OCI-LY1 (cell line): ENCODE data around the gene PAX2.

Source experiments
- EZH2 ChIP-seq: fragments of 200-600 bp; sonication (generic), shearing (Covaris generic); IDR thresholded peaks from 2 replicates; pipeline ENCODE4 v1.8.0; 2017; ENCODE audit warnings: borderline replicate concordance, mixed run types, mild to moderate bottlenecking, antibody characterized with exemption, low read length, moderate library complexity, mixed read lengths
- TF ChIP-seq, protein P1 (sequence below): fragments of 200-600 bp; sonication (generic), shearing (Covaris generic); IDR thresholded peaks from 2 replicates; pipeline ENCODE4 v1.5.1; 2017; ENCODE audit warnings: mild to moderate bottlenecking, antibody characterized with exemption, low read length, moderate library complexity, mixed read lengths

DNA sequence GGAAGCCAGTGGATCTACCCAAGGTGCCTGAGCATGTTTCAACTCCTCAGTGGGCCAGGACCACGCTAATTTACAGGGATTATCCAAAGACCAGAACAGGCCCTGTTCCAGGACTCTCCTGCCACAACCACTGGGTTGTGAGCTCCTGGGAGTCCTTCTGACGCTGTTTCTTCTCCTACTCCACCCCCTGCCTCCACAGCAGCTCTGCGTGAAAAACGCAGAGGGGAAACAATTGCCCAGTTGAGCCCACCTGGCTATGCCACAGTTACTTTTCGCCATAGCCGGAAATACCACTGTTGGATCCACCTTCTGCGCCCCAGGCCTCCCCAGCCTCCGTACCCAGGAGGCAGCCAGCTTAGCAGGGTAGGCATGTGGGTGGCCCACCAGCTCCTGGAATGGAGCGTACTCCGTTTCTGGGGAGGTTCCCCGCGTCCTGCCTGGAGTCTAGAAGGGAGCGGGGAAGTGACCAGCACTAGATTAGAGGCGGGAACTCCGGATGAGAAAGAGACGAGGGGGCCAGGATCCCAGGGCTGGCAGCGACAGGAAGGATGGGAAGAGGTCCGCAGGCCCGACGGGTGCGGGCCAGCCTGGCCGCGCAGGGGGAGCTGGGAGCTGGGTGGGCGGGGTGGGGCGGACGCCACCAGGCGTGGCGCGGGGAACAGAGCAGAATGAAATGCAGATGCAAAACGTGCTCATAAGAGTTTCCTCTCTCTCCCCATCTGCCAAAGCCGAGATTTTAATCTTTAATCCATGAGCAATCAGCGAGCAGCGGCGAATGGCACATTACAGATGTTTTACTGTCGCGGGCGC is 32.1 kb upstream of the PAX2 start:
- no peak for TF ChIP-seq EZH2
- TF ChIP-seq, protein P1, sequence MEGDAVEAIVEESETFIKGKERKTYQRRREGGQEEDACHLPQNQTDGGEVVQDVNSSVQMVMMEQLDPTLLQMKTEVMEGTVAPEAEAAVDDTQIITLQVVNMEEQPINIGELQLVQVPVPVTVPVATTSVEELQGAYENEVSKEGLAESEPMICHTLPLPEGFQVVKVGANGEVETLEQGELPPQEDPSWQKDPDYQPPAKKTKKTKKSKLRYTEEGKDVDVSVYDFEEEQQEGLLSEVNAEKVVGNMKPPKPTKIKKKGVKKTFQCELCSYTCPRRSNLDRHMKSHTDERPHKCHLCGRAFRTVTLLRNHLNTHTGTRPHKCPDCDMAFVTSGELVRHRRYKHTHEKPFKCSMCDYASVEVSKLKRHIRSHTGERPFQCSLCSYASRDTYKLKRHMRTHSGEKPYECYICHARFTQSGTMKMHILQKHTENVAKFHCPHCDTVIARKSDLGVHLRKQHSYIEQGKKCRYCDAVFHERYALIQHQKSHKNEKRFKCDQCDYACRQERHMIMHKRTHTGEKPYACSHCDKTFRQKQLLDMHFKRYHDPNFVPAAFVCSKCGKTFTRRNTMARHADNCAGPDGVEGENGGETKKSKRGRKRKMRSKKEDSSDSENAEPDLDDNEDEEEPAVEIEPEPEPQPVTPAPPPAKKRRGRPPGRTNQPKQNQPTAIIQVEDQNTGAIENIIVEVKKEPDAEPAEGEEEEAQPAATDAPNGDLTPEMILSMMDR, result no peak
